OCI-LY3 (cell line): Measurements from ENCODE around the gene ALDH1B1.

ENCODE experiments used
- H2AFZ ChIP-seq: fragments of 200-600, 300-600 bp; shearing (Covaris generic); 2 replicates; pipeline ENCODE4 v1.6.0; 2014; ENCODE audit warnings: antibody characterized with exemption, low read depth, low read length
- H3K27ac ChIP-seq: fragments of 200-600, 300-600 bp; sonication (generic); 2 replicates; pipeline ENCODE4 v1.5.1; 2014; ENCODE audit warnings: mild to moderate bottlenecking, low read length, moderate library complexity, mixed read lengths
- H3K27me3 ChIP-seq: fragments of 200-600, 300-600 bp; sonication (generic); 2 replicates; pipeline ENCODE4 v1.6.1; 2014; ENCODE audit warnings: low read depth, low read length, mixed read lengths
- H3K36me3 ChIP-seq: fragments of 200-600, 300-600 bp; sonication (generic); replicated peaks from 2 replicates; pipeline ENCODE3; 2014; ENCODE audit warnings: low read depth, low read length, mixed read lengths
- H3K4me1 ChIP-seq: fragments of 300-600, 200-600 bp; sonication (generic); 2 replicates; pipeline ENCODE4 v1.6.1; 2014; ENCODE audit warnings: low read length, mixed read lengths
- H3K4me2 ChIP-seq: fragments of 200-600, 300-600 bp; sonication (generic); 2 replicates; pipeline ENCODE4 v1.6.1; 2014; ENCODE audit warnings: low read length, mixed read lengths
- H3K4me3 ChIP-seq: fragments of 300-600, 200-600 bp; sonication (generic); 2 replicates; pipeline ENCODE4 v1.5.1; 2014; ENCODE audit warnings: antibody characterized with exemption, mild to moderate bottlenecking, low read length, moderate library complexity
- H3K79me2 ChIP-seq: fragments of 300-600, 200-600 bp; shearing (Covaris generic); 2 replicates; pipeline ENCODE4 v1.6.1; 2014; ENCODE audit warnings: mild to moderate bottlenecking, low read length, mixed read lengths
- H3K9ac ChIP-seq: fragments of 300-600, 200-600 bp; shearing (Covaris generic); 2 replicates; pipeline ENCODE4 v1.6.0; 2014; ENCODE audit warnings: mild to moderate bottlenecking, low read length, moderate library complexity
- H3K9me3 ChIP-seq: fragments of 200-600, 300-600 bp; shearing (Covaris generic); 2 replicates; pipeline ENCODE4 v1.6.1; 2014; ENCODE audit warnings: low read length, mixed read lengths; ENCODE audit not compliant: insufficient read depth
- H4K20me1 ChIP-seq: fragments of 200-600, 300-600 bp; sonication (generic); 2 replicates; pipeline ENCODE4 v1.6.1; 2016; ENCODE audit warnings: low read length, mixed read lengths; ENCODE audit not compliant: insufficient read depth
- CTCF ChIP-seq: fragments of 200-600, 300-600 bp; sonication (generic); IDR thresholded peaks from 2 replicates; pipeline ENCODE4 v1.5.1; 2014; ENCODE audit warnings: antibody characterized with exemption, low read length, low read depth
- EZH2phosphoT487 ChIP-seq: fragments of 200-600 bp; shearing (Covaris generic); IDR thresholded peaks from 2 replicates; pipeline ENCODE4 v1.6.1; 2018; ENCODE audit warnings: antibody characterized with exemption, mixed run types, low read depth

ALDH1B1 gene

GRCh38 chr9:38345851-38346755, 46.4 kb upstream of the ALDH1B1 start:
- Histone ChIP-seq H4K20me1 (no peaks in the 10 kb centered on the region), H3K4me1 (no peaks in the 10 kb centered on the region), H2AFZ (no peak overlapping the region), H3K36me3 (no peaks in the 10 kb centered on the region), H3K4me2 (no peak overlapping the region), H3K9ac (no peak overlapping the region), H3K9me3 (no peaks in the 10 kb centered on the region), H3K27me3 (no peaks in the 10 kb centered on the region), H3K79me2 (no peaks in the 10 kb centered on the region), H3K27ac (no peak overlapping the region), H3K4me3 (no peak overlapping the region)
- TF ChIP-seq CTCF (no peak), EZH2phosphoT487 (no peak)

DNA sequence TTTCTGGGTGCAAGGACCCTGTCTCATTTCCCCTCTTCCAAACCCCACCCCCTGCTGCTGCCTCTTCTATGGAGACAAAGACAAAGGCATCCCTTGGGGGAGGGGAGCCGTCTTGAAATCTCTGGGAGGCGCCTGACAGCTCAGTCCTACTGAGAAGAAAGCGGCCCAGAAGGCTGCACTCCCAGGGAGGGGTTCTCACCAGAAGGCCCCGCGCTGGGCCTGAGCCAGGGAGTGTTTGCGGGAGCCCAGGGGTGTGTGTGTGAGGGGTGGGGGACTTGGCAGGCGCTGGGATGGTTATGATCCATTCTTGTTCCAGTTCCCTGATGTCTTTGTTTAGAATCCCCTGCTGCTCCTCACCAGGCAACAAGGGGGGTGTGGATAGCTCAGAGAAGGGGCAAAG, 45.7 kb upstream of the ALDH1B1 start:
- no peaks in the 10 kb centered on the region for H4K20me1 ChIP-seq
- H3K9me3 ChIP-seq = no peaks in the 10 kb centered on the region
- no peaks in the 10 kb centered on the region for H3K4me1 ChIP-seq
- no peaks in the 10 kb centered on the region for H3K27me3 ChIP-seq
- no peak overlapping the region for H2AFZ ChIP-seq
- no peaks in the 10 kb centered on the region for H3K79me2 ChIP-seq
- TF ChIP-seq CTCF (no peak), EZH2phosphoT487 (no peak)
- no peak overlapping the region for H3K9ac ChIP-seq
- no peaks in the 10 kb centered on the region for H3K36me3 ChIP-seq
- H3K4me2 ChIP-seq = no peak overlapping the region
- no peak overlapping the region for H3K4me3 ChIP-seq
- H3K27ac ChIP-seq = no peak overlapping the region

GRCh38 chr9:38347271-38347671, 45.2 kb upstream of the ALDH1B1 start:
- Histone ChIP-seq H3K27ac (no peak overlapping the region), H3K9me3 (no peaks in the 10 kb centered on the region), H3K4me3 (no peak overlapping the region), H2AFZ (no peak overlapping the region), H3K79me2 (no peaks in the 10 kb centered on the region), H4K20me1 (no peaks in the 10 kb centered on the region), H3K4me1 (no peaks in the 10 kb centered on the region), H3K27me3 (no peaks in the 10 kb centered on the region), H3K9ac (no peak overlapping the region), H3K4me2 (no peak overlapping the region), H3K36me3 (no peaks in the 10 kb centered on the region)
- TF ChIP-seq CTCF (no peak), EZH2phosphoT487 (no peak)

DNA sequence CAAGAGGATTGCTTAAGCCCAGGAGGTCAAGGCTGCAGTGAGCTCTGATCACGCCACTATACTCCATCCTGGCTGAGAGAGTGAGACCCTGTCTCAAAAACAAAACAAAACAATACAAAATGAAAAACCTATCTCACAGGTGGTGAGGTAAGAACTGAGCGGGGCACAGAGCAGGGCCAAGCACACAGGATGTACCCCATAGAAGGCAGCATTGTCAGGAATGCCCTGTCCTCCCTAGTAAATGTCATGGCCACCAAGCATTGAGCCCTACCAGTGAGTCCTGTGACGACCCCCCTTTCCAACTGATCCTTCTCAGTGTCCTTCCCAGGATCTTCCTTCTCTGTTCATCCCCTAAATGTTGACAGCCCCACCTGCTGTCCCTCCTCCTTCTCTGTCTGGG, 44.6 kb upstream of the ALDH1B1 start:
- no peak overlapping the region for H3K9ac ChIP-seq
- no peak overlapping the region for H3K27ac ChIP-seq
- H3K36me3 ChIP-seq = no peaks in the 10 kb centered on the region
- no peak overlapping the region for H2AFZ ChIP-seq
- H3K9me3 ChIP-seq = no peaks in the 10 kb centered on the region
- H4K20me1 ChIP-seq = no peaks in the 10 kb centered on the region
- no peak overlapping the region for H3K4me3 ChIP-seq
- TF ChIP-seq EZH2phosphoT487 (no peak), CTCF (no peak)
- no peak overlapping the region for H3K4me2 ChIP-seq
- H3K27me3 ChIP-seq = no peaks in the 10 kb centered on the region
- no peaks in the 10 kb centered on the region for H3K4me1 ChIP-seq
- no peaks in the 10 kb centered on the region for H3K79me2 ChIP-seq
